Osteoblast (primary cell): Measurements from ENCODE around the gene MYL6. TPM values are rescaled to one million over a fixed set of nuclear protein-coding genes. Genes with fewer than 3 reads are reported as not detected.

Experiments used
- DNase-seq: peaks from one replicate; pipeline ENCODE4 v3.0.0; 2011; ENCODE audit warnings: low spot score, mixed read lengths; ENCODE audit not compliant: insufficient read length; ENCODE audit errors: missing footprints
- H2AFZ ChIP-seq: 2 replicates; pipeline ENCODE4 v1.6.0; 2011; ENCODE audit warnings: mild to moderate bottlenecking, low read length
- H3K27ac ChIP-seq: 2 replicates; pipeline ENCODE4 v1.5.1; 2011; ENCODE audit warnings: mild to moderate bottlenecking, low read depth, low read length, moderate library complexity
- H3K27me3 ChIP-seq: 2 replicates; pipeline ENCODE4 v1.6.0; 2012; ENCODE audit warnings: mild to moderate bottlenecking, control low read depth, inconsistent platforms, low read length, moderate library complexity; ENCODE audit not compliant: insufficient read depth
- H3K36me3 ChIP-seq: 2 replicates; pipeline ENCODE4 v1.5.1; 2011; ENCODE audit warnings: mild to moderate bottlenecking, low read length, control low read depth, moderate library complexity; ENCODE audit not compliant: insufficient read depth
- H3K4me1 ChIP-seq: 2 replicates; pipeline ENCODE4 v1.5.1; 2011; ENCODE audit warnings: mild to moderate bottlenecking, low read length, control low read depth, moderate library complexity; ENCODE audit not compliant: insufficient read depth
- H3K4me2 ChIP-seq: 2 replicates; pipeline ENCODE4 v1.6.0; 2011; ENCODE audit warnings: mild to moderate bottlenecking, low read length; ENCODE audit not compliant: insufficient read depth
- H3K4me3 ChIP-seq: fragments of 200-600 bp; sonication (generic); 3 replicates; pipeline ENCODE4 v1.5.1; 2012; ENCODE audit warnings: mild to moderate bottlenecking, low read length, inconsistent platforms; ENCODE audit not compliant: insufficient read depth
- H3K79me2 ChIP-seq: 2 replicates; pipeline ENCODE4 v1.6.0; 2012; ENCODE audit warnings: mild to moderate bottlenecking, low read length, control low read depth, inconsistent platforms; ENCODE audit not compliant: insufficient read depth
- H3K9me3 ChIP-seq: 2 replicates; pipeline ENCODE4 v1.5.1; 2011; ENCODE audit warnings: low read depth, low read length, control low read depth
- H4K20me1 ChIP-seq: 2 replicates; pipeline ENCODE4 v1.6.0; 2012; ENCODE audit warnings: mild to moderate bottlenecking, low read length, control low read depth; ENCODE audit not compliant: insufficient read depth
- total RNA-seq: library from RNA; depleted of rRNA; stranded (reverse); fragments of >200 nt; gene quantifications from 2 replicates; pipeline ENCODE4 v1.2.3, GENCODE V29; 2012
- TF ChIP-seq, protein P1 (sequence below): IDR thresholded peaks from 2 replicates; pipeline ENCODE4 v1.5.1; 2011; ENCODE audit warnings: mild to moderate bottlenecking, low read depth, low read length, moderate library complexity; ENCODE audit errors: extremely low read depth

MYL6 gene
- total RNA-seq, 1 donor, result 873 TPM

DNA sequence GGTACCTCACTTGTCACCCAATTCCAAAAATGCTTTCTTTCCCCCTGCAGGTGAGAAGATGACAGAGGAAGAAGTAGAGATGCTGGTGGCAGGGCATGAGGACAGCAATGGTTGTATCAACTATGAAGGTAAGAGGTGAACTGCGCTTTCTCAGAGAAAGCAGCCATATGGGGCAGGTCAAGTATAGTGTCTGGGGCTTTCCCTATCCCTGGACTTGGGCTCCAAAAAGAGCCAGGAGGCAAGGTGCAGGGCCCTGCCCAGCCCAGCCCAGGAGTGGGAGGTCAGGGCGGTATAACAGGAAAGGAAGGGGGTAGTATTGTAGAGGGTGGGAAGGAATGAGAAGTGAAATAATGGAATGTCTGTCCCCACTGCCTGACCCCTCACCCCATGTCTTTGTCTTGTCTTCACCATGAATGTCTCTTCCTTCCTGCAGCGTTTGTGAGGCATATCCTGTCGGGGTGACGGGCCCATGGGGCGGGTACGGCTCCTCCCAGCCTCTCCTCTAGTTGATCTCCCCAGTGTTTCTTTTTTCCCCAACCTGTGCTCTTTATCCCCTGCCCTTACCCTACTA, 2.1 kb downstream of the MYL6 start:
- peaks cover 44% of the 10 kb centered on the region for H4K20me1 ChIP-seq
- no peaks in the 10 kb centered on the region for H3K27me3 ChIP-seq
- H3K36me3 ChIP-seq, result peaks cover 66% of the 10 kb centered on the region
- H3K9me3 ChIP-seq, result no peaks in the 10 kb centered on the region
- H3K27ac ChIP-seq, result peak overlapping the region; percentile 87
- H3K4me2 ChIP-seq, result peak overlapping the region; percentile 99
- no peak for DNase-seq
- no peak overlapping the region for H2AFZ ChIP-seq
- peaks cover 25% of the 10 kb centered on the region for H3K4me1 ChIP-seq
- TF ChIP-seq, protein P1, sequence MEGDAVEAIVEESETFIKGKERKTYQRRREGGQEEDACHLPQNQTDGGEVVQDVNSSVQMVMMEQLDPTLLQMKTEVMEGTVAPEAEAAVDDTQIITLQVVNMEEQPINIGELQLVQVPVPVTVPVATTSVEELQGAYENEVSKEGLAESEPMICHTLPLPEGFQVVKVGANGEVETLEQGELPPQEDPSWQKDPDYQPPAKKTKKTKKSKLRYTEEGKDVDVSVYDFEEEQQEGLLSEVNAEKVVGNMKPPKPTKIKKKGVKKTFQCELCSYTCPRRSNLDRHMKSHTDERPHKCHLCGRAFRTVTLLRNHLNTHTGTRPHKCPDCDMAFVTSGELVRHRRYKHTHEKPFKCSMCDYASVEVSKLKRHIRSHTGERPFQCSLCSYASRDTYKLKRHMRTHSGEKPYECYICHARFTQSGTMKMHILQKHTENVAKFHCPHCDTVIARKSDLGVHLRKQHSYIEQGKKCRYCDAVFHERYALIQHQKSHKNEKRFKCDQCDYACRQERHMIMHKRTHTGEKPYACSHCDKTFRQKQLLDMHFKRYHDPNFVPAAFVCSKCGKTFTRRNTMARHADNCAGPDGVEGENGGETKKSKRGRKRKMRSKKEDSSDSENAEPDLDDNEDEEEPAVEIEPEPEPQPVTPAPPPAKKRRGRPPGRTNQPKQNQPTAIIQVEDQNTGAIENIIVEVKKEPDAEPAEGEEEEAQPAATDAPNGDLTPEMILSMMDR, result no peak
- H3K79me2 ChIP-seq, result peaks cover 40% of the 10 kb centered on the region
- peak overlapping the region; percentile 92 for H3K4me3 ChIP-seq

DNA sequence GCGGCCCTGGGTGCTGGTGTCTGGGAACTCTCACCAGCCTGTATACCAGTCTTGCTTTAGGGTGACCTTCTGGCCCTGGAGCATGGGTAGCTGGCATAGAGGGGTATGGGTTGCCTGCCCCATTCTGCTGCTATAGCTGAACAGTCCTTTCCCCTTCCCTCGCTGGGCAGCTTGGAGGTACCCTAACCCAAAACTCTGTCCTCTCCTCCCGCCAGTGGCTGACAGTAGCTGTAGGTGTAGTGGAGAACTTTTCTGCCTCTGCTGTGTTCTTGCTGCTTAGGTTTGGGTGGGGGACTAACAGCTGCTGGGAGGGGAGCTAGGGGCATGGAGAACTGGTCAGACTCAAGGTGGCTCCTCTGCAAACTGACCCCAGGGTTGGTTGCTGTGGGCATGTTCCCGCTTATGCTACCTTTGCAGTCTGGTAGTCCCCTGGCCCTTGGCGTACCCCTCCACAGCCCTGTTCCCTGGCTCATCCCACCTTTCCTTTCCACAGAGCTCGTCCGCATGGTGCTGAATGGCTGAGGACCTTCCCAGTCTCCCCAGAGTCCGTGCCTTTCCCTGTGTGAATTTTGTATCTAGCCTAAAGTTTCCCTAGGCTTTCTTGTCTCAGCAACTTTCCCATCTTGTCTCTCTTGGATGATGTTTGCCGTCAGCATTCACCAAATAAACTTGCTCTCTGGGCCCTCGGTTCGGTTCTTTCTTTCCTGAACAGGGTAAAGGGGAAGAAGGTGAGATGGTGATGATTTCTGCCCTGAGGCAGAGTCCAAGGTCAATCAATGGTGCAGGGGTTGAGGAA, 2.9 kb downstream of the MYL6 start:
- Histone ChIP-seq H3K4me3 (peak overlapping the region; percentile 92), H3K9me3 (no peaks in the 10 kb centered on the region), H2AFZ (no peak overlapping the region), H3K36me3 (peaks cover 67% of the 10 kb centered on the region), H3K4me1 (peaks cover 25% of the 10 kb centered on the region), H3K27ac (peak overlapping the region; percentile 87), H3K27me3 (no peaks in the 10 kb centered on the region), H3K4me2 (peak overlapping the region; percentile 99), H4K20me1 (peaks cover 44% of the 10 kb centered on the region), H3K79me2 (peaks cover 40% of the 10 kb centered on the region)
- no peak for DNase-seq
- TF ChIP-seq, protein P1, result no peak

- Histone ChIP-seq H3K9me3 (no peaks in the 10 kb centered on the region), H3K79me2 (peaks cover 40% of the 10 kb centered on the region), H3K27me3 (no peaks in the 10 kb centered on the region), H3K4me1 (peaks cover 25% of the 10 kb centered on the region), H3K4me2 (peak overlapping the region; percentile 99), H3K4me3 (no peak overlapping the region), H3K27ac (peak overlapping the region; percentile 87), H2AFZ (no peak overlapping the region), H4K20me1 (peaks cover 44% of the 10 kb centered on the region), H3K36me3 (peaks cover 70% of the 10 kb centered on the region)
- DNase-seq, result no peak
- TF ChIP-seq, protein P1, result no peak
Observed at GRCh38 chr12:56161690-56162351, 3.7 kb downstream of the MYL6 start.
